Peyer's patch (tissue), 4 donors: ENCODE data around the gene CRAMP1.

Experiments
- CTCF ChIP-seq, 6 experiments: fragments of 450-650 bp in 4 of 6; fragments of 200-600 bp in 2 of 6; sonication (generic) in 1 of 6; IDR thresholded peaks; one replicate each; pipeline ENCODE4 v1.5.1; 2017 to 2019; ENCODE audit warnings: antibody characterized with exemption in 6 of 6, mild to moderate bottlenecking in 3 of 6, moderate library complexity in 1 of 6
- POLR2A ChIP-seq, 2 donors: fragments of 450-650 bp; IDR thresholded peaks; one replicate each; pipeline ENCODE4 v1.5.1; 2017; ENCODE audit warnings: antibody characterized with exemption in 2 of 2, mild to moderate bottlenecking in 2 of 2, moderate library complexity in 2 of 2

DNA sequence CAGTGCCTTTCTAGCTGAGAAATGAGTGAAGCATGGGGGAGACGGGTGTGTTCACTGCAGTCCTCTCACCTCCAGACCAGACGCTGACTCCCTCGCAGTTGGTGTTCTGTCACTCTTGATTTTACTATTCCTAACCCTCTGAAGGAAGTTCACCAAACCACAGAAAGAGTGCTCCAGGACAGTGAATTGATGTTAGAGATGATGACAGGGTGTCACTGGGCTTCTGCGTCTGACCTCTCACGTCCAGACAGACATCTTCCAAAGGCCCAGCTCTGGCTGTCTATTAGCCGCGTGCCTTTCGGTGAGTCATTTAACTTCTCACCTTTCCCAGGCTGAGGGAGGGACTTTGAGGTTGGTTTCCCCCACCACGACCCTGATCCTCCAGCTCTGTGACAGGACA is 8.2 kb downstream of the CRAMP1 start:
- no peak for TF ChIP-seq CTCF (IDR thresholded peaks at IDR 0.05)
- no peak for TF ChIP-seq POLR2A (IDR thresholded peaks at IDR 0.05)
